HUES64 (cell line): ENCODE data around the gene NARS2.

Experiments used
- H3K27ac ChIP-seq: 2 replicates; pipeline ENCODE4 v1.7.0; 2013; ENCODE audit warnings: low read depth, low read length, inconsistent platforms
- H3K27me3 ChIP-seq: 2 replicates; pipeline ENCODE4 v1.6.1; 2013; ENCODE audit warnings: mild to moderate bottlenecking, low read length; ENCODE audit not compliant: insufficient read depth
- H3K36me3 ChIP-seq: 2 replicates; pipeline ENCODE4 v1.6.1; 2013; ENCODE audit warnings: mild to moderate bottlenecking, low read length; ENCODE audit not compliant: insufficient read depth
- H3K4me1 ChIP-seq: 2 replicates; pipeline ENCODE4 v1.6.1; 2013; ENCODE audit warnings: mild to moderate bottlenecking, low read length, moderate library complexity; ENCODE audit not compliant: insufficient read depth
- H3K4me3 ChIP-seq: 2 replicates; pipeline ENCODE4 v1.5.1; 2013; ENCODE audit warnings: mild to moderate bottlenecking, low read length, moderate library complexity
- H3K9ac ChIP-seq: 2 replicates; pipeline ENCODE4 v1.6.1; 2013; ENCODE audit warnings: mild to moderate bottlenecking, low read depth, low read length
- H3K9me3 ChIP-seq: 2 replicates; pipeline ENCODE4 v1.6.1; 2013; ENCODE audit warnings: low read depth, low read length; ENCODE audit not compliant: insufficient read depth
- WGBS: fragments of 150-250, 120-280 bp; methylation state at CpG from one replicate; pipeline ENCODE4 v1.1.7; 2013; ENCODE audit warnings: missing lambda C conversion rate; 5-methylcytosine and 5-hydroxymethylcytosine counted together

The NARS2 gene

GRCh38 chr11:78540256-78540655, 34.4 kb downstream of the NARS2 start:
- Histone ChIP-seq H3K36me3 (peaks cover 26% of the 10 kb centered on the region), H3K27me3 (no peaks in the 10 kb centered on the region), H3K9me3 (no peaks in the 10 kb centered on the region), H3K4me1 (no peaks in the 10 kb centered on the region), H3K27ac (no peak overlapping the region), H3K4me3 (no peak overlapping the region), H3K9ac (no peak overlapping the region)
- WGBS: 100% methylated on average over 1 of the region's 2 CpGs

GRCh38 chr11:78539506-78539905, 35.2 kb downstream of the NARS2 start:
- no peaks in the 10 kb centered on the region for H3K9me3 ChIP-seq
- H3K9ac ChIP-seq: no peak overlapping the region
- H3K27ac ChIP-seq: no peak overlapping the region
- H3K4me3 ChIP-seq: no peak overlapping the region
- H3K36me3 ChIP-seq: peaks cover 33% of the 10 kb centered on the region
- H3K4me1 ChIP-seq: no peaks in the 10 kb centered on the region
- whole genome bisulfite sequencing: 92% methylated on average over 3 of the region's 3 CpGs
- H3K27me3 ChIP-seq: no peaks in the 10 kb centered on the region

- Histone ChIP-seq H3K9me3 (no peaks in the 10 kb centered on the region), H3K36me3 (peaks cover 33% of the 10 kb centered on the region), H3K4me1 (no peaks in the 10 kb centered on the region), H3K9ac (no peak overlapping the region), H3K27ac (no peak overlapping the region), H3K27me3 (no peaks in the 10 kb centered on the region), H3K4me3 (no peak overlapping the region)
- 96% methylated on average over 6 of the region's 6 CpGs for WGBS
Observed at GRCh38 chr11:78536933-78537332, 37.7 kb downstream of the NARS2 start.

- peaks cover 33% of the 10 kb centered on the region for H3K36me3 ChIP-seq
- H3K9ac ChIP-seq: no peak overlapping the region
- no peaks in the 10 kb centered on the region for H3K27me3 ChIP-seq
- H3K4me1 ChIP-seq: no peaks in the 10 kb centered on the region
- H3K27ac ChIP-seq: no peak overlapping the region
- WGBS: 93% methylated on average over 2 of the region's 2 CpGs
- no peak overlapping the region for H3K4me3 ChIP-seq
- no peaks in the 10 kb centered on the region for H3K9me3 ChIP-seq
Observed at GRCh38 chr11:78535920-78536319, 38.7 kb downstream of the NARS2 start.

GRCh38 chr11:78535027-78535426, 39.6 kb downstream of the NARS2 start:
- no peak overlapping the region for H3K9ac ChIP-seq
- no peak overlapping the region for H3K27ac ChIP-seq
- no peak overlapping the region for H3K4me3 ChIP-seq
- WGBS: 90% methylated on average over 1 of the region's 3 CpGs
- H3K4me1 ChIP-seq: no peaks in the 10 kb centered on the region
- no peaks in the 10 kb centered on the region for H3K27me3 ChIP-seq
- peaks cover 33% of the 10 kb centered on the region for H3K36me3 ChIP-seq
- no peaks in the 10 kb centered on the region for H3K9me3 ChIP-seq

- Histone ChIP-seq H3K27ac (no peak overlapping the region), H3K4me3 (no peak overlapping the region), H3K9me3 (no peaks in the 10 kb centered on the region), H3K9ac (no peak overlapping the region), H3K4me1 (no peaks in the 10 kb centered on the region), H3K27me3 (no peaks in the 10 kb centered on the region), H3K36me3 (peaks cover 38% of the 10 kb centered on the region)
Observed at GRCh38 chr11:78533399-78533798, 41.3 kb downstream of the NARS2 start.

- Histone ChIP-seq H3K27me3 (no peaks in the 10 kb centered on the region), H3K4me3 (no peak overlapping the region), H3K4me1 (no peaks in the 10 kb centered on the region), H3K36me3 (peaks cover 38% of the 10 kb centered on the region), H3K27ac (no peak overlapping the region), H3K9me3 (no peaks in the 10 kb centered on the region), H3K9ac (no peak overlapping the region)
- 93% methylated on average over 3 of the region's 3 CpGs for WGBS
Observed at GRCh38 chr11:78532991-78533390, 41.7 kb downstream of the NARS2 start.

GRCh38 chr11:78526497-78527146, 48.0 kb downstream of the NARS2 start:
- Histone ChIP-seq H3K4me3 (no peak overlapping the region), H3K9me3 (no peaks in the 10 kb centered on the region), H3K27me3 (no peaks in the 10 kb centered on the region), H3K36me3 (peaks cover 21% of the 10 kb centered on the region), H3K9ac (no peak overlapping the region), H3K27ac (no peak overlapping the region), H3K4me1 (no peaks in the 10 kb centered on the region)
- WGBS: 100% methylated on average over 1 of the region's 6 CpGs

- H3K27ac ChIP-seq: no peak overlapping the region
- 92% methylated on average over 4 of the region's 4 CpGs for WGBS
Observed at GRCh38 chr11:78525720-78526119, 48.9 kb downstream of the NARS2 start.

GRCh38 chr11:78520230-78520629, 54.4 kb downstream of the NARS2 start:
- Histone ChIP-seq H3K9me3 (no peaks in the 10 kb centered on the region), H3K27ac (no peak overlapping the region), H3K36me3 (no peaks in the 10 kb centered on the region), H3K4me3 (no peak overlapping the region), H3K4me1 (peaks cover 6% of the 10 kb centered on the region), H3K9ac (no peak overlapping the region), H3K27me3 (no peaks in the 10 kb centered on the region)
- 100% methylated on average over 1 of the region's 1 CpG for WGBS

More at GRCh38 chr11:78525720-78526119, 48.9 kb downstream of the NARS2 start:
- Histone ChIP-seq H3K4me1 (no peaks in the 10 kb centered on the region), H3K27me3 (no peaks in the 10 kb centered on the region), H3K9me3 (no peaks in the 10 kb centered on the region), H3K4me3 (no peak overlapping the region), H3K36me3 (peaks cover 21% of the 10 kb centered on the region), H3K9ac (no peak overlapping the region)

GRCh38 chr11:78516281-78516680, 58.4 kb downstream of the NARS2 start:
- H3K4me3 ChIP-seq: no peak overlapping the region
- no peaks in the 10 kb centered on the region for H3K27me3 ChIP-seq
- H3K9ac ChIP-seq: no peak overlapping the region
- no peak overlapping the region for H3K27ac ChIP-seq
- no peaks in the 10 kb centered on the region; the same call in 1 of the 2 replicates for H3K9me3 ChIP-seq
- peaks cover 12% of the 10 kb centered on the region for H3K4me1 ChIP-seq
- WGBS: 94% methylated on average over 4 of the region's 4 CpGs
- peaks cover under 1% of the 10 kb centered on the region; the same call in 1 of the 2 replicates for H3K36me3 ChIP-seq
